MM.1S (cell line): ENCODE results near the gene RARB.

Experiments used
- EZH2 ChIP-seq: fragments of 300-600 bp; sonication (generic); optimal IDR thresholded peaks from 2 replicates; pipeline ENCODE3; 2017; ENCODE audit warnings: low read depth, mild to moderate bottlenecking, antibody characterized with exemption, low read length, mixed read lengths
- EZH2phosphoT487 ChIP-seq: fragments of 300-600 bp; sonication (generic); IDR thresholded peaks from 2 replicates; pipeline ENCODE4 v1.6.1; 2018; ENCODE audit warnings: antibody characterized with exemption, low read length
- TF ChIP-seq, protein P1 (sequence below): fragments of 300-600 bp; sonication (generic); IDR thresholded peaks from 2 replicates; pipeline ENCODE4 v1.5.1; 2016; ENCODE audit warnings: antibody characterized with exemption, low read length, mixed read lengths

DNA sequence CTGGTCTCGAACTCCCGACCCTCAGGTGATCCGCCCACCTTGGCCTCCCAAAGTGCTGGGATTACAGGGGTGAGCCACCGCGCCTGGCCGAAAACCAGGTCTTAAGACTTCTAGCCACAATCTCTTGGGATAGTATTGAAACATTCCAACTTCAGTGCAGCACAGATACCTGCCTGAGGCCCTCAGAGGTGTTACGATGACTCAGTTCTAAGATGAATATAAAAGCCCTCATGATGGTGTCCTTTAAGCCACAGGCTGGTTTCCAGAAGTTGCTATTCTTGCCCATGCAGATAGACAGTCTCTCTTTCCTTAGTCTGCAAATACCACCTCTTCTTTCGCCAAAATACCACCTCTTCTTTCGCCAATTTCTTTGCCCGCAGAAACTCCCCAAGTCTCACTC is 69.0 kb downstream of the RARB start:
- TF ChIP-seq, protein P1, sequence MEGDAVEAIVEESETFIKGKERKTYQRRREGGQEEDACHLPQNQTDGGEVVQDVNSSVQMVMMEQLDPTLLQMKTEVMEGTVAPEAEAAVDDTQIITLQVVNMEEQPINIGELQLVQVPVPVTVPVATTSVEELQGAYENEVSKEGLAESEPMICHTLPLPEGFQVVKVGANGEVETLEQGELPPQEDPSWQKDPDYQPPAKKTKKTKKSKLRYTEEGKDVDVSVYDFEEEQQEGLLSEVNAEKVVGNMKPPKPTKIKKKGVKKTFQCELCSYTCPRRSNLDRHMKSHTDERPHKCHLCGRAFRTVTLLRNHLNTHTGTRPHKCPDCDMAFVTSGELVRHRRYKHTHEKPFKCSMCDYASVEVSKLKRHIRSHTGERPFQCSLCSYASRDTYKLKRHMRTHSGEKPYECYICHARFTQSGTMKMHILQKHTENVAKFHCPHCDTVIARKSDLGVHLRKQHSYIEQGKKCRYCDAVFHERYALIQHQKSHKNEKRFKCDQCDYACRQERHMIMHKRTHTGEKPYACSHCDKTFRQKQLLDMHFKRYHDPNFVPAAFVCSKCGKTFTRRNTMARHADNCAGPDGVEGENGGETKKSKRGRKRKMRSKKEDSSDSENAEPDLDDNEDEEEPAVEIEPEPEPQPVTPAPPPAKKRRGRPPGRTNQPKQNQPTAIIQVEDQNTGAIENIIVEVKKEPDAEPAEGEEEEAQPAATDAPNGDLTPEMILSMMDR: no peak
- no peak for TF ChIP-seq EZH2
- no peak for TF ChIP-seq EZH2phosphoT487
